ENCODE data around the gene KIAA1958. TPM values are rescaled to one million over a fixed set of nuclear protein-coding genes. Genes with fewer than 3 reads are reported as not detected.

KIAA1958 gene
- total RNA-seq, 1 donor from 2014 or later, result 14.2 TPM

DNA sequence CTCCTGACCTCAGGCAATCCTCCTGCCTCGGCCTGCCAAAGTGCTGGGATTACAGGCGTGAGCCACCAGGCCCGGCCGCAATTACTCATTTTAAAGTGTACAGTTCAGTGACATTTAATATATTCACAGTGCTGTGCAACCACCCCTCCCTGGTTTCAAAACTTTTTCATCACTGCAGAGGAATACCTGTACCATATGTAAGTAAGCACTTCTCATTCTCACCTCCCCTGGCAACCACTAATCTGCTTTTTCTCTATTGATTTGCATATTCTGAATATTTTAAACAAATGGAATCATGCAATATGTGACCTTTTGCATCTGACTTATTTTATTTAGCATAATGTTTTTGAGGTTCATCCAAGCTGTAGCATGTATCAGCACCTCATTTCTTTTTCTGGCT, 21.3 kb upstream of the KIAA1958 start:
- no peaks in the 10 kb centered on the region for H3K4me1 ChIP-seq
- TF ChIP-seq, protein P1, sequence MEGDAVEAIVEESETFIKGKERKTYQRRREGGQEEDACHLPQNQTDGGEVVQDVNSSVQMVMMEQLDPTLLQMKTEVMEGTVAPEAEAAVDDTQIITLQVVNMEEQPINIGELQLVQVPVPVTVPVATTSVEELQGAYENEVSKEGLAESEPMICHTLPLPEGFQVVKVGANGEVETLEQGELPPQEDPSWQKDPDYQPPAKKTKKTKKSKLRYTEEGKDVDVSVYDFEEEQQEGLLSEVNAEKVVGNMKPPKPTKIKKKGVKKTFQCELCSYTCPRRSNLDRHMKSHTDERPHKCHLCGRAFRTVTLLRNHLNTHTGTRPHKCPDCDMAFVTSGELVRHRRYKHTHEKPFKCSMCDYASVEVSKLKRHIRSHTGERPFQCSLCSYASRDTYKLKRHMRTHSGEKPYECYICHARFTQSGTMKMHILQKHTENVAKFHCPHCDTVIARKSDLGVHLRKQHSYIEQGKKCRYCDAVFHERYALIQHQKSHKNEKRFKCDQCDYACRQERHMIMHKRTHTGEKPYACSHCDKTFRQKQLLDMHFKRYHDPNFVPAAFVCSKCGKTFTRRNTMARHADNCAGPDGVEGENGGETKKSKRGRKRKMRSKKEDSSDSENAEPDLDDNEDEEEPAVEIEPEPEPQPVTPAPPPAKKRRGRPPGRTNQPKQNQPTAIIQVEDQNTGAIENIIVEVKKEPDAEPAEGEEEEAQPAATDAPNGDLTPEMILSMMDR (IDR thresholded peaks at IDR 0.05), result no peak
- no peaks in the 10 kb centered on the region for H3K9me3 ChIP-seq
- no peak overlapping the region for H3K27ac ChIP-seq
- no peak for DNase-seq
- H3K27me3 ChIP-seq, result no peaks in the 10 kb centered on the region
- no peak for ATAC-seq
- H3K4me3 ChIP-seq, result no peak overlapping the region
- intact Hi-C loops (cut with DNase I), result no loop called here
- peaks cover 61% of the 10 kb centered on the region for H3K36me3 ChIP-seq

DNA sequence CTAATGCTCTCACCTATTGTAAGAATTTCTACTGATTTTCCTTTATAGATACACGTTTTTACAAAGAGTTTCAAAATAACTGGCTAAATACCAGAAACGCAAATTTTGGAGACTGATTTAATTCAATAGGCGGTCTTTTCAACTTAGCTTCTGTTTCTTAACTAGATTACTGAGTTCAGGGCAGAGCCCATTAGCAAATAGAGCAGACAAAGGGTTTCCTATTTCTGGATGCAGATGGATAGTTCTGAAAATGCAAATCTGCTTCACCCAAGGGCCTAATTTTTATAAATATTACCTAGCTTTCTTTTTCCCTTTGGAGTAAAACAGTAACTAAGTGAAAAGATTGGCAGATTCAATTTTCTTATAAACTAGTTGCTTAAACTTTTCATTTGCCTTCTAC, 13.6 kb upstream of the KIAA1958 start:
- H3K27ac ChIP-seq, result no peak overlapping the region
- no peaks in the 10 kb centered on the region for H3K4me1 ChIP-seq
- intact Hi-C loops (cut with DNase I), result no loop called here
- no peaks in the 10 kb centered on the region for H3K9me3 ChIP-seq
- ATAC-seq, result no peak
- TF ChIP-seq, protein P1 (IDR thresholded peaks at IDR 0.05), result no peak
- no peak for DNase-seq
- no peaks in the 10 kb centered on the region for H3K27me3 ChIP-seq
- peaks cover 27% of the 10 kb centered on the region for H3K36me3 ChIP-seq
- no peak overlapping the region for H3K4me3 ChIP-seq

DNA sequence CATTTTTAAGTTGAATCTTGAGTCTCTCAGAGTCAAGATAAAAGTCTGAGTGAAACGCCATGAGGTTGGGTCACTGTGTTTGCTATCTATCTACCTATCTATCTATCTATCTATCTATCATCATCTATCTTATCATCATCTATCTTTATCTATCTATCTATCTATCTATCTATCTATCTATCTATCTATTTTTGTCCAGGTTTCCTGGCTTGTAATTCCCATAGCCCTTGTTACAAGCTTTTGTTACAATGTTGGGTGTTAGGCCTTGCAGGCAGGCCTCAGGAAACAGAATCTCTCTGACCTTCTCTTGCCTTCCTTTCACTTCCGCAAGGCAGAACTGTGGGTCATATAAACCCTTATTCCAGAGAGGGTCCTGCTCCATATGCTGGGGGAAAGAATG, 12.6 kb upstream of the KIAA1958 start:
- H3K9me3 ChIP-seq, result no peaks in the 10 kb centered on the region
- no peak overlapping the region for H3K27ac ChIP-seq
- peaks cover 18% of the 10 kb centered on the region for H3K36me3 ChIP-seq
- H3K4me3 ChIP-seq, result no peak overlapping the region
- no peaks in the 10 kb centered on the region for H3K27me3 ChIP-seq
- TF ChIP-seq, protein P1 (IDR thresholded peaks at IDR 0.05), result no peak
- H3K4me1 ChIP-seq, result no peaks in the 10 kb centered on the region
- ATAC-seq (no peak), DNase-seq (no peak)
- intact Hi-C loops (cut with DNase I), result no loop called here

DNA sequence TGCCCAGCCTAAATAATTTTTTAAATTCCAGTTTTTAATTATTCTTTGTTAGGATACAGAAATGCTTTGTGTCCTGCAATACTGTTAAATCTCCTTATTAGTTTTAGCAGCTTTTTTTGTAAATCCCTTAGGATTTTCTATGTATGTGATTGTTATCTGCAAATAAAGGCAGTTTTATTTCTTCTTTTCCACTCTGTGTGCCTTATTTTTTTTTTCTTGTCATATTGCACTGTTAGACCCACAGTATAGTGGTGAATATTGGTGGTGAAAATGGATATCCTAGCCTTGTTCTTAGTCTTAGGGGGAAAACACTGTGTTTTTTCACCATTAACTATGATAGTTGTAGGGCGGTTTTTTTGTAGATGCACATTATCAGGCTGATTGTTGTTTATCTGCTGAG, 11.3 kb upstream of the KIAA1958 start:
- TF ChIP-seq, protein P1 (IDR thresholded peaks at IDR 0.05), result no peak
- Histone ChIP-seq H3K27ac (no peak overlapping the region), H3K9me3 (no peaks in the 10 kb centered on the region), H3K36me3 (peaks cover 15% of the 10 kb centered on the region), H3K4me1 (no peaks in the 10 kb centered on the region), H3K4me3 (no peak overlapping the region), H3K27me3 (no peaks in the 10 kb centered on the region)
- DNase-seq (no peak), ATAC-seq (no peak)
- intact Hi-C loops (cut with DNase I), result no loop called here

DNA sequence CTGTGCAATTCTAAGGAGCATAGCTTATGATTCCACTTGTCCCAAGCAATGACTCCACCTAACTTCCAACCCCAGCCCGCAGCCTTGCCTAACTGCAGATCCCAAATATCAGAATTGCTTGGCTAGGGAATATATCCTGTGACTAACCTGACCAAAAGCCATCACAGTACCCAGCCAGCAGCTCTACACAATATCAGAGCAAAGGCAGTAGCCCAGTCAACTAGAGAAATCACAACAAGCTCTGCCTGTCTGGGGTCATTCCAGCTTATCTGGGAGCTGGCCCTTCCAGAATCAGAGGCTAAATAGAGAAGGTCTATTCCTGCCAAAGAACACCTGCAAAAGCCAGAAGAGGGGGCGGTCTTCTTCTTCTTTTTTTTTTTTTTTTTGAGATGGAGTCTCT, 9.3 kb upstream of the KIAA1958 start:
- no peaks in the 10 kb centered on the region for H3K9me3 ChIP-seq
- H3K27me3 ChIP-seq, result no peaks in the 10 kb centered on the region
- TF ChIP-seq, protein P1 (IDR thresholded peaks at IDR 0.05), result no peak
- H3K4me3 ChIP-seq, result no peak overlapping the region
- H3K36me3 ChIP-seq, result peaks cover 3% of the 10 kb centered on the region
- no peak overlapping the region for H3K27ac ChIP-seq
- no peak for DNase-seq
- intact Hi-C loops (cut with DNase I), result no loop called here
- H3K4me1 ChIP-seq, result no peaks in the 10 kb centered on the region
- no peak for ATAC-seq

DNA sequence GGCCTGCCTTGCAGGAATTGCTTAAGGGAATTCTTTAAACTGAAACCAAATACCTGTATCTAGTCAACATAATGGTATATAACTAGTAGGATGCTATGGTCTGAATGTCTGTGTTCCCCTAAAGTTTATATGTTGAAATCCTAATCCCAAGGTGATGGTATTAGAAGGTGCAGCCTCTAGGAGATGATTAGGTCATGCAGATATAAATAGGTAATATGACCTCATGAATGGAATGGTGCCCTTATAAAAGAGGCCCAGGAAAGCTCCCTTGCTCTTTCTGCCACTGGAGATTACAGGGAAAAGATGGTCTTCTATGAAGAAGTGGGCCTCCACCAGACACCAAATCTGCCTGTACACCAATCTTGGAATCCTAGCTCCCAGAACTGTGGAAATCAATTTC, 7.4 kb upstream of the KIAA1958 start:
- intact Hi-C loops (cut with DNase I), result no loop called here
- ATAC-seq (no peak), DNase-seq (no peak)
- Histone ChIP-seq H3K27ac (no peak overlapping the region), H3K9me3 (no peaks in the 10 kb centered on the region), H3K4me1 (no peaks in the 10 kb centered on the region), H3K27me3 (no peaks in the 10 kb centered on the region), H3K4me3 (no peak overlapping the region), H3K36me3 (no peaks in the 10 kb centered on the region)
- TF ChIP-seq, protein P1 (IDR thresholded peaks at IDR 0.05), result no peak
